ENCODE results near the gene OTOR. TPM values are rescaled to one million over a fixed set of nuclear protein-coding genes. Genes with fewer than 3 reads are reported as not detected.

Gene OTOR
- total and polyA plus RNA-seq, 2 of the 8 experiments (the other 6 are each of a cell fraction or from before 2014, with no cell fraction given), result not detected

DNA sequence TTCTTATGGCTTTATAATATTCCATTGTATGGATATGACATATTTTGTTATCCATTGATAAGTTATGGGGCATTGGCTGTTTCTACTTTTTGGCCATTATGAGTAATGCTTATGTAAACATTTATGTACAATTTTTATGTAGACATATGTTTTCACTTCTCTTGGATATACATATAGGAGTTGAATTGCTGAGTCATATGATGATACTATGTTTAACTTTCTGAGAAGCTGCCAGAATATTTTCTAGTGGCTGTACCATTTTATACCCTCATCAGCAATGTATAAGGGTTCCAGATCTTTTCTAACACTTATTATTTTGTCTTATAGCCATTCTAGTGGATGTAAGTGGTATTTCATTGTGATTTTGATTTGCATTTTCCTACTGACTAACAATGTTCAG is 23.1 kb downstream of the OTOR start:
- FAIRE-seq, result no peak
- no peaks in the 10 kb centered on the region; a peak in 1 of 7 replicates for H3K27me3 ChIP-seq (replicated peaks in 1 of 4; ENCODE audit: control insufficient read depth in 3 of 4, extremely low read depth in 1 of 4, insufficient read depth in 3 of 4, low read length in 3 of 4)

More for the DNA sequence above, 23.1 kb downstream of the OTOR start:
- Histone ChIP-seq H2BK20ac (ENCODE audit: low read length) (no peak overlapping the region), H3K14ac (ENCODE audit: insufficient read length) (no peak overlapping the region), H3K56ac (replicated peaks; ENCODE audit: insufficient read length, low read depth, low read length) (no peak overlapping the region), H3K36me3 (ENCODE audit: control insufficient read depth in 2 of 4, insufficient read depth in 4 of 4, low read length in 3 of 4) (no peaks in the 10 kb centered on the region), H3K4ac (replicated peaks; ENCODE audit: insufficient read length, low read depth, low read length) (no peak overlapping the region), H3K23me2 (ENCODE audit: low read depth, low read length) (no peaks in the 10 kb centered on the region), H2AFZ (ENCODE audit: low read length) (no peak overlapping the region), H3K4me2 (ENCODE audit: insufficient read depth in 1 of 2, low read depth in 2 of 2, low read length in 2 of 2) (no peak overlapping the region), H3K9ac (replicated peaks in 1 of 4; ENCODE audit: extremely low read depth in 1 of 4, low read depth in 3 of 4, low read length in 3 of 4) (no peak overlapping the region), H3K4me1 (replicated peaks in 1 of 4; ENCODE audit: control insufficient read depth in 3 of 4, insufficient read depth in 4 of 4, low read length in 3 of 4) (no peaks in the 10 kb centered on the region), H3K9me3 (ENCODE audit: insufficient read depth in 2 of 2, low read depth in 1 of 2, low read length in 1 of 2) (peaks cover 3 to 8% of the 10 kb centered on the region in 2 experiments; a peak in 1 of 4 replicates), H4K20me1 (replicated peaks in 1 of 2; ENCODE audit: control insufficient read depth in 1 of 2, insufficient read depth in 2 of 2, low read length in 2 of 2) (no peaks in the 10 kb centered on the region), H2BK120ac (replicated peaks; ENCODE audit: low read depth, low read length) (no peak overlapping the region), H3K79me2 (ENCODE audit: control insufficient read depth in 1 of 2, insufficient read depth in 2 of 2, low read length in 2 of 2) (no peaks in the 10 kb centered on the region), H3K27ac (ENCODE audit: low read depth, low read length) (no peak overlapping the region), H4K5ac (ENCODE audit: insufficient read length, low read depth, low read length) (no peak overlapping the region), H2BK5ac (ENCODE audit: low read depth, low read length) (no peak overlapping the region), H2AK5ac (ENCODE audit: low read depth, low read length) (no peak overlapping the region), H2BK15ac (ENCODE audit: low read length) (no peak overlapping the region), H2BK12ac (ENCODE audit: low read depth, low read length) (no peak overlapping the region), H4K8ac (ENCODE audit: extremely low read depth, insufficient read depth, low read length) (no peak overlapping the region), H3K79me1 (ENCODE audit: low read depth, low read length) (no peaks in the 10 kb centered on the region), H3K23ac (ENCODE audit: insufficient read length) (no peak overlapping the region), H3K18ac (ENCODE audit: extremely low read depth, low read length) (no peak overlapping the region), H4K91ac (replicated peaks; ENCODE audit: insufficient read length, low read length) (no peak overlapping the region), H3K4me3 (ENCODE audit: extremely low read depth in 1 of 4, insufficient read depth in 2 of 4, low read depth in 3 of 4, low read length in 4 of 4) (no peak overlapping the region)
- ChIA-PET CTCF (ENCODE audit: partially characterized antibody) (no interaction called here), POLR2A (ENCODE audit: partially characterized antibody) (no interaction called here)
- DNase-seq (ENCODE audit: low read depth in 1 of 2, low spot score in 2 of 2), result no peak
- TF ChIP-seq NRF1 (IDR thresholded peaks at IDR 0.05; ENCODE audit: low read depth, low read length), result no peak
- TF ChIP-seq E2F6 (IDR thresholded peaks at IDR 0.05), result no peak
- TF ChIP-seq GABPA (IDR thresholded peaks at IDR 0.05; ENCODE audit: borderline replicate concordance, insufficient read depth, low read length), result no peak

Data from H1 (cell line).